HepG2 (cell line): ENCODE data around the gene LRBA. TPM values are rescaled to one million over a fixed set of nuclear protein-coding genes. Genes with fewer than 3 reads are reported as not detected.

Experiments used
- ATAC-seq: fragments of 200-7000 bp; cut with Tn5 transposase; 3 replicates; pipeline ENCODE4 v1.9.1; 2020; ENCODE audit warnings: mild to moderate bottlenecking, moderate library complexity
- BruUV-seq: library from RNA; stranded (reverse); fragments of 400-500 nt; replicated peaks from 2 replicates; lab custom pipeline; 2021; lab: Mats Ljungman, UMichigan
- CTCF ChIA-PET: fragments of 300-600 bp; formaldehyde crosslinking; extraction: SDS; loops from one replicate; lab custom pipeline; 2021; ENCODE audit warnings: low total read pairs, inconsistent platforms, low intra/inter-chr PET ratio; lab: Yijun Ruan, JAX
- POLR2A ChIA-PET: fragments of 350-600 bp; sonication (Branson Sonifier 250); formaldehyde crosslinking; loops from one replicate; lab custom pipeline; 2020; ENCODE audit warnings: antibody characterized with exemption, inconsistent platforms; lab: Yijun Ruan, JAX
- DNase-seq: peaks from one replicate; pipeline ENCODE4 v3.0.0-alpha.2; 2015; ENCODE audit warnings: low spot score
- FAIRE-seq: peaks from 3 replicates; lab custom pipeline; 2011; peaks lifted over from hg19 to GRCh38; lab: Jason Lieb, UNC
- H2AFZ ChIP-seq: one replicate; pipeline ENCODE4 v1.6.1; 2011; ENCODE audit warnings: low read length, inconsistent platforms
- H3K27ac ChIP-seq: fragments of 300-600 bp; 3 replicates; pipeline ENCODE4 v1.8.0; 2011; ENCODE audit warnings: mixed run types, mild to moderate bottlenecking, mixed read lengths, low read length, inconsistent platforms; ENCODE audit not compliant: insufficient read depth; ENCODE audit errors: extremely low read length
- H3K27me3 ChIP-seq, 2 experiments: fragments of 200-600 bp in 1 of 2; 2 replicates in 1 of 2; 3 replicates in 1 of 2; pipeline versions ENCODE4 v1.6.0 to v1.8.0; 2011; ENCODE audit warnings: low read length in 2 of 2, mild to moderate bottlenecking in 2 of 2, moderate library complexity in 2 of 2, inconsistent platforms in 1 of 2; ENCODE audit not compliant: insufficient read depth in 2 of 2, control insufficient read depth in 1 of 2
- H3K36me3 ChIP-seq, 2 experiments: fragments of 200-600 bp in 1 of 2; replicated peaks in 1 of 2; 2 replicates in 1 of 2; 3 replicates in 1 of 2; pipeline versions ENCODE4 v1.5.1 to v1.8.0; 2011; ENCODE audit warnings: low read length in 2 of 2, inconsistent platforms in 1 of 2; ENCODE audit not compliant: insufficient read depth in 2 of 2, control insufficient read depth in 1 of 2
- H3K4me1 ChIP-seq: 2 replicates; pipeline ENCODE4 v1.5.1; 2012; ENCODE audit warnings: low read length, inconsistent platforms; ENCODE audit not compliant: insufficient read depth
- H3K4me2 ChIP-seq: 2 replicates; pipeline ENCODE4 v1.6.0; 2011; ENCODE audit warnings: low read depth, low read length, inconsistent platforms
- H3K4me3 ChIP-seq, 3 experiments: fragments of 200-600 bp in 1 of 3; sonication (generic), shearing (Covaris generic) in 1 of 3; replicated peaks in 1 of 3; 2 replicates each; pipeline ENCODE4 v1.5.1; 2011 to 2016; ENCODE audit warnings: low read length in 3 of 3, inconsistent platforms in 2 of 3, low read depth in 2 of 3, mild to moderate bottlenecking in 2 of 3, control low read depth in 1 of 3, mixed read lengths in 1 of 3; ENCODE audit not compliant: insufficient read depth in 1 of 3
- H3K79me2 ChIP-seq: one replicate; pipeline ENCODE4 v1.6.1; 2011; ENCODE audit warnings: low read length, inconsistent platforms; ENCODE audit not compliant: insufficient read depth
- H3K9ac ChIP-seq: 2 replicates; pipeline ENCODE4 v1.6.0; 2011; ENCODE audit warnings: mild to moderate bottlenecking, low read depth, low read length, inconsistent platforms; ENCODE audit not compliant: insufficient read depth
- H3K9me3 ChIP-seq: 2 replicates; pipeline ENCODE4 v1.5.1; 2012; ENCODE audit warnings: mild to moderate bottlenecking, low read length
- H4K20me1 ChIP-seq: 2 replicates; pipeline ENCODE4 v1.6.0; 2011; ENCODE audit warnings: inconsistent platforms, mild to moderate bottlenecking, low read length, moderate library complexity; ENCODE audit not compliant: insufficient read depth
- CCDC6 ChIP-seq: sonication (generic); formaldehyde crosslinking; IDR thresholded peaks from 2 replicates; pipeline ENCODE4 v1.8.1; 2022; ENCODE audit warnings: mild to moderate bottlenecking, missing genetic modification reagents, moderate library complexity
- HNRNPH1 ChIP-seq: fragments of 200-400 bp; formaldehyde crosslinking; optimal IDR thresholded peaks from 2 replicates; pipeline ENCODE3; 2017; ENCODE audit warnings: mild to moderate bottlenecking, low read depth, low read length
- KLF15 ChIP-seq: sonication (generic); formaldehyde crosslinking; IDR thresholded peaks from 2 replicates; pipeline ENCODE4 v1.8.1; 2023; ENCODE audit warnings: borderline replicate concordance, mild to moderate bottlenecking, inconsistent platforms, missing genetic modification reagents, mixed read lengths
- MIER2 ChIP-seq: IDR thresholded peaks from 2 replicates; pipeline ENCODE4 v1.6.1; 2016; ENCODE audit warnings: missing biosample characterization, missing genetic modification reagents
- SIN3B ChIP-seq: fragments of 150-350 bp; IDR thresholded peaks from 2 replicates; pipeline ENCODE4 v1.6.1; 2014; ENCODE audit warnings: low read length
- TBX2 ChIP-seq: sonication (generic); formaldehyde crosslinking; IDR thresholded peaks from 2 replicates; pipeline ENCODE4 v1.5.0; 2020; ENCODE audit warnings: missing genetic modification reagents, mild to moderate bottlenecking, borderline replicate concordance
- TERF1 ChIP-seq: sonication (generic); formaldehyde crosslinking; IDR thresholded peaks from 2 replicates; pipeline ENCODE4 v1.8.0; 2022; ENCODE audit warnings: mild to moderate bottlenecking, missing genetic modification reagents, moderate library complexity
- TOE1 ChIP-seq: sonication (generic); formaldehyde crosslinking; IDR thresholded peaks from 2 replicates; pipeline ENCODE4 v1.4.0; 2020; ENCODE audit warnings: mild to moderate bottlenecking, missing genetic modification reagents
- TOPORS ChIP-seq: sonication (generic); formaldehyde crosslinking; IDR thresholded peaks from 2 replicates; pipeline ENCODE4 v1.8.0; 2023; ENCODE audit warnings: mild to moderate bottlenecking, missing genetic modification reagents
- ZC3H4 ChIP-seq: sonication (generic); formaldehyde crosslinking; IDR thresholded peaks from 2 replicates; pipeline ENCODE4 v1.4.0; 2020; ENCODE audit warnings: missing genetic modification reagents, borderline replicate concordance
- ZNF10 ChIP-seq: sonication (generic); formaldehyde crosslinking; IDR thresholded peaks from 2 replicates; pipeline ENCODE4 v1.4.0; 2020; ENCODE audit warnings: mild to moderate bottlenecking, low read depth, missing genetic modification reagents, borderline replicate concordance
- ZNF138 ChIP-seq: sonication (generic); formaldehyde crosslinking; IDR thresholded peaks from 2 replicates; pipeline ENCODE4 v1.5.0; 2020; ENCODE audit warnings: mild to moderate bottlenecking, low read depth, missing genetic modification reagents
- ZNF598 ChIP-seq: sonication (generic); formaldehyde crosslinking; IDR thresholded peaks from 2 replicates; pipeline ENCODE4 v1.5.1; 2020; ENCODE audit warnings: mild to moderate bottlenecking, missing genetic modification reagents, borderline replicate concordance
- ZNF607 ChIP-seq: sonication (generic); formaldehyde crosslinking; IDR thresholded peaks from 2 replicates; pipeline ENCODE4 v1.5.1; 2020; ENCODE audit warnings: missing genetic modification reagents, mild to moderate bottlenecking, borderline replicate concordance
- ZNF652 ChIP-seq: IDR thresholded peaks from 2 replicates; pipeline ENCODE4 v1.6.1; 2016; ENCODE audit warnings: low read depth, borderline replicate concordance
- WGBS: methylation state at CpG from one replicate; pipeline ENCODE4 v1.1.6; 2017; ENCODE audit warnings: low lambda C conversion rate; 5-methylcytosine and 5-hydroxymethylcytosine counted together
- in situ Hi-C: cut with HindIII; loops from 2 replicates; pipeline ENCODE4 v1.10.0; 2017; ENCODE audit warnings: low pct_unique_long_range_greater_than_20kb; ENCODE audit not compliant: extremely low pct_ligation_motif_present
- intact Hi-C: fragments of 100-400 bp; cut with micrococcal nuclease; formaldehyde crosslinking; loops from one replicate; pipeline ENCODE4 v1.10.0; 2022; ENCODE audit not compliant: unreplicated experiment
- polyA plus RNA-seq, 8 experiments: library from polyadenylated mRNA; depleted of rRNA in 3 of 8; stranded (reverse) in 7 of 8; unstranded in 1 of 8; fragments of >200 nt; fragmentation: Illumina TruSeq in 4 of 8; extraction: Trizol in 4 of 8; gene quantifications; 2 replicates each; pipeline versions ENCODE4 v1.2.1 to v1.2.3, GENCODE V29; 2011 to 2016; ENCODE audit warnings: low read depth in 4 of 8, missing spikeins in 1 of 8, mixed read lengths in 1 of 8; ENCODE audit not compliant: insufficient read depth in 1 of 8
- total RNA-seq, 5 experiments: library from RNA; depleted of rRNA; stranded (reverse); fragments of >200 nt; fragmentation: Illumina TruSeq; extraction: Trizol; gene quantifications; 2 replicates each; pipeline ENCODE4 v1.2.3, GENCODE V29; 2016; ENCODE audit warnings: low read depth in 1 of 5
- TF ChIP-seq, protein P1 (sequence below): IDR thresholded peaks from 2 replicates; pipeline ENCODE4 v1.6.1; 2016; ENCODE audit warnings: missing compliant biosample characterization, missing genetic modification reagents, borderline replicate concordance

The LRBA gene
- total and polyA plus RNA-seq, 2 of the 13 experiments (the other 11 are each of a cell fraction or from before 2014, with no cell fraction given), result 21.0 to 37.2 TPM

DNA sequence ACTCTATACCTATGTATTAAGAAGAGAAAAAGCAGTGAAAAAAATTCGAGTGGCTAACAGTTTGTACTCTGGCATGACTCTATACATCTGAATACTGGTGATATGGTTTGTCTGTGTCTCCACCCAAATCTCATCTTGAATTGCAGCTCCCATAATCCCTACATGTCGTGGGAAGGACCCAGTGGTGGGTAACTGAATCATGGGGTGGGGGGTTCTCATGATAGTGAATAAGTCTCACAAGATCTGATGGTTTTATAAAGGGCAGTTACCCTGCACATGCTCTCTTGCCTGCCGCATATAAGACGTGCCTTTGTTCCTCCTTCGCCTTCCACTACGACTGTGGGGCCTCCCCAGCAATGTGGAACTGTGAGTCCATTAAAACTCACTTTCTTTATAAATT, 70.4 kb downstream of the LRBA start:
- intact Hi-C loops, result no loop called here
- no peak for TF ChIP-seq HNRNPH1
- TF ChIP-seq ZNF138 (CRISPR knock-in tag), result no peak
- TF ChIP-seq ZNF652 (CRISPR knock-in tag), result no peak
- no peak for TF ChIP-seq CCDC6 (CRISPR knock-in tag)
- TF ChIP-seq ZNF598, result no peak
- TF ChIP-seq TOPORS (CRISPR knock-in tag), result no peak
- TF ChIP-seq, protein P1, sequence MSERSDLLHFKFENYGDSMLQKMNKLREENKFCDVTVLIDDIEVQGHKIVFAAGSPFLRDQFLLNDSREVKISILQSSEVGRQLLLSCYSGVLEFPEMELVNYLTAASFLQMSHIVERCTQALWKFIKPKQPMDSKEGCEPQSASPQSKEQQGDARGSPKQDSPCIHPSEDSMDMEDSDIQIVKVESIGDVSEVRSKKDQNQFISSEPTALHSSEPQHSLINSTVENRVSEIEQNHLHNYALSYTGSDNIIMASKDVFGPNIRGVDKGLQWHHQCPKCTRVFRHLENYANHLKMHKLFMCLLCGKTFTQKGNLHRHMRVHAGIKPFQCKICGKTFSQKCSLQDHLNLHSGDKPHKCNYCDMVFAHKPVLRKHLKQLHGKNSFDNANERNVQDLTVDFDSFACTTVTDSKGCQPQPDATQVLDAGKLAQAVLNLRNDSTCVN (CRISPR knock-in tag), result no peak
- TF ChIP-seq SIN3B, result no peak
- TF ChIP-seq TBX2, result no peak
- no peak for TF ChIP-seq KLF15 (CRISPR knock-in tag)
- no peak for TF ChIP-seq ZC3H4 (CRISPR knock-in tag)
- no peak for TF ChIP-seq ZNF607 (CRISPR knock-in tag)
- no peak for TF ChIP-seq MIER2 (CRISPR knock-in tag)
- TF ChIP-seq ZNF10 (CRISPR knock-in tag), result no peak
- TF ChIP-seq TERF1, result no peak
- no peak for TF ChIP-seq TOE1 (CRISPR knock-in tag)
- in situ Hi-C loops, result no loop called here
- Histone ChIP-seq H3K27ac (no peak overlapping the region), H2AFZ (no peak overlapping the region), H4K20me1 (no peaks in the 10 kb centered on the region), H3K4me3 (no peak overlapping the region), H3K27me3 (no peaks in the 10 kb centered on the region; a peak in 1 of 5 replicates), H3K9ac (no peak overlapping the region), H3K9me3 (no peaks in the 10 kb centered on the region), H3K36me3 (no peaks in the 10 kb centered on the region), H3K4me2 (no peak overlapping the region), H3K79me2 (peaks cover 17% of the 10 kb centered on the region), H3K4me1 (no peaks in the 10 kb centered on the region)
- DNase-seq, result no peak
- no TSS peak for BruUV-seq
- WGBS, result 92% methylated on average over 6 of the region's 6 CpGs
- no peak for FAIRE-seq
- CTCF ChIA-PET, result no interaction called here
- POLR2A ChIA-PET, result no interaction called here
- no peak for ATAC-seq
